ENCODE data around the gene FAM177B.

The FAM177B gene

DNA sequence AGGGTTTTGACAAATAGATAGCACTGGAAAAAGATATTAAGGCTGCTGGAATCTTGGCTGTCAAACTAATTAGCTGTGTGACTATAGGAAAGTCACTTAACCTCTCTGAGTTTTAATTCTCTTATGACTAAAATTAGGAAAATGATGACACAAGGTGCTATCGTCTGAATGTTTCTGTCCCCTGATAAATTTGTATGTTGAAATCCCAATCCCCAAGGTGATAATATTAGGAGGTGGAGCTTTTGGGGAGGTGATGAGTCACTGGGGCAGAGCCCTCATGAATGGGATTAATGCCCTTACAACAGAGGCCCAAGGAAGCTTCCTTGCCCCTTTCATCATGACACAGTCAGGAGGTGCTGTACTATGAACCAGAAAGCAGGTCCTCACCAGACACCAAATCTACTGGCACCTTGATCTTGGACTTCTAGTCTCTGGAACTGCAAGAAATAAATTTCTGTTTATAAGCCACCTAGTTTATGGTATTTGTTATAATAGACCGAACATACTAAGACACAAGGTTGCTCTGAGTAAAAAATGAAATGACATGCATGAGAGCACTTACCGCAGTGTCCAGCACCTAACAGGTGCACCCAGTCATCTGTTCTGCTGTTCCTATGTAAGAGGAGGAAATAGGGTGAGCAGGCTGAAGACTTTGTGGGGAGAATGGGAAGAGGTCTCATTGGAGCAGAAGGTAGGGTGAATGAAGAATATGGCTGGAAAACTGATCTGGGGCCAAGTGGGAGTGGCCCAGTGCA lies 51.6 kb downstream of the FAM177B start:
- DNase-seq, result no peak

DNA sequence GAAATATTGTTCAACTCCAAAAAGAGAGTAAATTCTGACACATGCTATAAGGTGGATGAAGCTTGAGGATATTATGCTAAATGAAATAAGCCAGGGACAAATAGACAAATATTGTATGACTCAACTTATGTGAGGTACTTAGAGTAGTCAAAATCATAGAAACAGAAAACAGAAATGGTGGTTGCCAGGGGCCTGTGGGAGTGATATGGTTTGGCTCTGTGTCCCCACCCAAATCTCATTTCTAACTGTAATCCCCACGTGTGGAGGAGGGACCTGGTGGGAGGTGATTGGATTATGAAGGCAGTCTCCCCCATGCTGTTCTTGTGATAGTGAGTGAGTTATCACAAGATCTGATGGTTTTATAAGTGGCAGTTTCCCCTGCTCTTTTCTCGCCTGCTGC lies 53.1 kb downstream of the FAM177B start:
- no peak for DNase-seq

DNA sequence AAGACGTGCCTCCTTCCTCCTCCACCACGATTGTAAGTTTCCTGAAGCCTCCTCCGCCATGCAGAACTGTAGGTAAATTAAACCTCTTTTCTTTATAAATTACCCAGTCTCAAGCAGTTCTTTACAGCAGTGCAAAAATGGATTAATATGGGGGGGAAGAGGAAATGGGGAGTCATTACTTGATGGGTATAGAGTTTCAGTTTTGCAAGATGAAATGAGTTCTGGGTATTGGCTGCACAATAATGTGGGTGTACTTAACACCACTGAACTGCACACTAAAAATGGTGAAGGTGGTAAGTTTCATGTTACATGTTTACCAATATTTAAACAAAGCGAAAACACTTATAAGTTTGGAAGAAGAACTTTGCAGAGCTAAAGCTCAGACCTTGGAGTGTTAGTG lies 53.5 kb downstream of the FAM177B start:
- no peak for DNase-seq

DNA sequence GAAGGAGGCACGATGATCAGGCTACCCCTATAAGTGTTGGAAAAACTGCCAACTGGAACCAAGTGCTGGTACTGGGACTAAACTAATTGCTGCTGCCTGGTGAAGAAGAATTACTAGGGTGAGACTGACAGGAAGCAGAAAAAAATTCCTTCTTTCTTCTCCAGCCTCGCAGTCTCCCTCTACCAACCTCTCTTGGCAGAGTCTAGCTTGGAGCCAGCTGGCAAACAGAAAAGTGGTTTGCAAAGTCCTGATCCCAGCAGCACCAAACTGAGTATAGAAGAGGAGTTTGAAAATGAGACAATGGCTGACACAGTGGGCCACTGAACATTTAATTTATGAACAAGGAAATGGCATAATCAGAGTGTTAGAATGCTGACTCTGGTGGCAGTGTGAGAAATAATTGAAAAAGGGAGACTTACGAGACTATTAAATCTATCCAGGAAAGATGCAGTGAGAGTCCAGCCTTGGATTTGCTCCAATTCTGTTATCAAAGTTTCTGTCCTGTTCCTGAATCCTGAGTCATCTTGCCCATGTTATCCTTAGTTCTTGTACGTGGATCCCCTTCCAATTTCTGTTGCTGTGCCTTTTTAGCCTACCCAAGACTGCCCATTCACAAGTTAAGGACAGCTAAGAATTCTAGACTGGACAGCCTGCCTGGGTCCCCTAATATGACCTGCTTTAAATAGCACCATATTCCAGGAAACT lies 54.2 kb downstream of the FAM177B start:
- no peak for DNase-seq

DNA sequence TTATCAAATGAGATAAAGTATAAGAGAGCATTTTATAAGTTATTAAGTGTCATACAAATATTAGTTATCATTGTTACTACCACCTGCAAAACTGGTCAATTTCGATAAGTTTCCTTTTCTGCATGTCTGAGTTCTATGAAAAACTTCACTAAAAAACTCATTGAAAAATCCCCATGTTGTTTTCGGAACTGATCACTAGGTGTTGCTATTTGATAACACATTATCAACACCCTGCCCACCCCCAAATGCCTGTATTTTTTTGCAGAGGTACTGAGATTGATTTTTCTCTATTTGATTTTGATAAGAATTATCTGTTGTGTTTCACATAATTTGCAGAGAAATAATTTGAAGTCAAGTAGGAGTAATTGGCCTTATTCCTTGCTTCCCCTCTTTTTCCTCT lies 55.7 kb downstream of the FAM177B start:
- peak; percentile 59 for DNase-seq

DNA sequence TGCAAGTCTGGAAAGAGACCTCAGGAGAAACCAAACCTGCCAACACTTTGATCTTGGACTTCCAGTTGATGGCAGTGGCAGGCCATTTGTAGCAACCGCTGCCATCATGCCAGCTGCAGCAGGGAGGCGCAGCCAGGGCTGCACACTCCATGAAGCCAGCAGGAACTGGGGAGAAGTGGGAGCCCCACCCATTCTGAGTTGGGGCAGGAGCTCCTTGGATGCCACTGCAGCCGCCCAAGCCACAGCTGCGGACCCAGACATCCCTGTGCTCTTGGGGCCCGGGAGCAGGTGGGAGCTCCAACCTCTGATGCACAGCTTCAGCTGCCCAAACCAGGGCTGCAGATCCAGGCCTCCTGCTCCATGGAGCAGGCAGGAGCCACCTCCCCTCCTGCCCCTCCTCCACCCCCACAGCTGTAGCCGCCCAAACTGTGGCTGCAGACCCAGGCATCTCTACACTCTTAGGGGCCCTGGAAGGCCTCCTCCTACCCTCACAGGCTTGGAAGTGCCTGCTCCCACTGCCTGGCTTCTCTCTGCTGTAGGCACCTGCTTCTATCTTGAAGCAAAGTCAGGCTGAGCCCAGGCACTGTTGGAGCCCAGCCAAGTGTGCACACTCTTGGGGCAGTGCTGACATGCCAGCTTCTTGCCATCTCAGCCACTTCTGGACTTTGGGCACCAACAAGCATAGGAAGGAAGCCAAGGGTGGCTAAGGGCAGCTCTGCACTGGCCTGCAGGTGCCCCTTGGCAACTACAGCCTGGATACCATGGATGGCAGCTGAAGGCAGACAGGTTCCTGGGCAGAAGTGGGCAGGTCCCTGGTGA lies 57.9 kb downstream of the FAM177B start:
- peak; percentile 19 for DNase-seq

DNA sequence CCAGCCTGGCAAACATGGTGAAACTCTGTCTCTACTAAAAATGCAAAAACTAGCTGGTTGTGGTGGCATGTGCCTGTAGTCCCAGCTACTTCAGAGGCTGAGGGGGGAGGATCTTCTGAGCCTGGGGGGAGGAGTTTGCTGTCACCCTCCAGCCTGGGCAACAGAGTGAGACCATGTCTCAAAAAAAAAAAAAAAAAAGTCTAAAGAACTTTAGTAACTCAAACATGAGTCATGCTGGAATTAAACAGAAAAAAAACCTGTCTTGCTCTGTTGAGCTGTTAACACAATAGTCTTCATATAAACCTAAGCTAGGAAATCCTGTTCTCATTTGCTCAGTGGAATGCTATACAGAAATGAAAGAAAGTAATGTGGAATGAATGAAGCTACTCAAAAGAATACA lies 61.1 kb downstream of the FAM177B start:
- DNase-seq, result no peak

DNA sequence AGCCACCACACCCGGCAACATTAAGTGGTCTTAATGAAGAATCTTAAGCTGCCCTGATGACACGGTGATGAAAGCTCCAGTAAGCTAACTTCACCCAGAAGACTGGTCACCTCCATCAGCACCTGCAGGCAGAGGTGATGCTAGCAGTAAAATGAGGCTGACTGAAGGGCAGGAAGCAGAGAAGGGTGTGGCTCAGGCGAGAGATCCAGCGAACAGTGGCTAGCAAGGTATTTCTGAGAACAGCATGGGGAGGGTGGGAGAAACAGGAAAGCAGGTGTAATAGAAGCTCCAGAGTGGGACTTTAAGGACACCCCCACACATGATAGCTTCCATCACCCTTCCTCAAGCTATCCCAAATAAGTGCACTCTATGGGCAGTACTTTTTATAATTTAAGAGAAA lies 62.0 kb downstream of the FAM177B start:
- no peak for DNase-seq
